Activated CD4-positive, CD25-positive, alpha-beta regulatory T cell treated with anti-CD3 and anti-CD28 coated beads, Interleukin-2, amount 50 U/mL, for 16 hours (primary cell): ENCODE results near the gene MRPL40.

ENCODE experiments used
- DNase-seq: peaks from one replicate; pipeline ENCODE4 v3.0.0-alpha.2; 2020; ENCODE audit warnings: low read depth, low spot score

MRPL40 gene

DNA sequence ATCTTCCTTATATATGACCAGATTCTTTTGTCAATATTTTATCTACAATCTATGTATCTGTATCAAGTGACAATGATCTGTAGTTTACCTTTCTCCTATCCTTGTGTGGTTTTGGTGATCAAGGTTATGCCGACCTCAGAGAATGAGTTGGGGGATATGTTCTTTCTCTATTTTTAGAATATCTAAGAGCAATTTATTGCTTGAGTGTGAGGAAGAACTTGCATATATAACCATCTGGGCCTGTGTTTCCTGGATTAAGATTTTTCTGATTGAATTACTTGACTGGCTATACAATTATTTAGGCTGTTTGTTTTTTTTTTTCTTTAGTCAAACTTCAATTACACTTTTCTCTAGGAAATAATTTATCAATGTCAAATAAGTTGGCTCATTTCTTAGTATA lies 29.2 kb downstream of the MRPL40 start:
- no peak for DNase-seq

DNA sequence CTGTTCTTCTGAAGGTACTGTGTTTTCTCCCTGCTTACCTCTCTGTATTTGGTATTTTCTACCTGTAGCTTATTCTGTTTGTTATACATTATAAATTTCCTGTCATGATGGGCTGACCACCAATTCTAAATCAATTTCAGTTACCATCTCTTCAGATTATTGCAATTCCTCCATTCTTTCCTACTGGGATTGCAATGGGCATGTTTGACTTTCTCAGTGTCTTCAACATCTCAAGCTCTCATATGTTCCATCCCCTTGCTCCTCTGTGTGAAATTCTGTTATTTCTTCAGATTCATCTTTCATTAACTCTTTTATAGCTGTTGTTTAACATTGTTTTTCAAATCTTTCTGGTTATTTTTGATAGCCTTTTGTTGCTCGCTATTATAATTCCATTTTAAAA lies 30.7 kb downstream of the MRPL40 start:
- no peak for DNase-seq

DNA sequence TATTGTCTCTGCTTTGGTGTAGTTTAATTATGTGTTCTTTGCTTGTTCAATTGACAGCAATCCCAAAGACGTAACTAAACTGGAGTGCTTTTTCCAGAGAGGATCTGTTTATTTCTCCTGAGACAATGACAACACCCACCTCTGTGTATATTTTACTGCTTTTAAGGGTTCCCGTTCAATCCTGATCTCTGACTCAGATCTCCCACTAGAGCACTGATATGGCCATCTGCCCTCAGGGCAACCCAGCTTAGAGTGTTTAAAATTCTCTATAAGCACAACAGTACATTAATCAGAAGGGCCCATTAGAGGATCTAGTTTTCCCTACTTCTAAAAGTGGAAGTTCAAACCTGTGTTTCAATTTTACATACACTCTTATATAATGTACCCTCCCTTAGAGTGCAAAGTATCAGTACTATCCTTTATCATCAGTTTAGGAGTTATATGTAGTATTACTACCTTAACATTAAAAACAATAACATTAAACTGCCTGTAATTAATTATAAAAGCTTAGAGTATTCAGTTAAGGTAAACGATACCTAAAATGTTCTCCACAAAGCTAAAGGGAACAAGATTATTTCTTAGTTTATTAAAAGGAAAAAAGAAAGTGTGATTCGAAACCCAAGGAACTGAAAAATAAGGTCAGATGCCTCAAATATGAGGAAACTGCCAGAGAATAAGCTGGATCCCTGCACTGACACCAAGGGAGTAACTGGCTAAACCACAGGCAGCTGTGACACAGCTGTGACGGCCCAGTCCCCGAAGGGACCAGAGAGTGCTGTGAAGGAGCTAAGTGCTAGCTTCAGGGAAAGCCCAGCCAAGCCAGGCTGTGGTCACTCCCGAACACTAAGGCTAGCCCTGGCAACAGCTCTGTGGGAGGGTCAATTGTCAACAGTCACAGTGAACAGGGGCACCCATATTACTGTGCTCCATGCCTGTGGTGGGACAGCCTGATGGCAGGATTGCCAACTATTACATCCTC lies 31.4 kb downstream of the MRPL40 start:
- no peak for DNase-seq

DNA sequence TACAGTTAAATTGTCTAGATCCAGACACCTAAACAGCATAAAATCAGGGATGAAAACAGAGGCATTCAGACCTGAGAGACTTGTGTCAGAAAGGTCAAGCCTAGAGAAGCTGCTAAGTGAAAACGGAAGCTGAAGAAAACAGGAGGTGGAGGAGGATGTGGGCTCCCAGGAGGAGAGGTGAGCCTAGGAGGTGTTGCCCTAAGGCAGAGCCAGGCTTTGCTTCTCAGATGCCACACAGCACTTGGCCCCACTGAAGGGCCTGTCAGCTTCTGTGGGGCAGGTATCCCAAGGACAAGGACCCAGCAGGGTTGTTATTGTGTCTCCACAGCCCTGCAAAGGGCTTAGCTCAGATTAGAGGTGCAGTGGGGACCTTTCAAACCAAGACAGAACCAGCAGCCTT lies 32.2 kb downstream of the MRPL40 start:
- no peak for DNase-seq

DNA sequence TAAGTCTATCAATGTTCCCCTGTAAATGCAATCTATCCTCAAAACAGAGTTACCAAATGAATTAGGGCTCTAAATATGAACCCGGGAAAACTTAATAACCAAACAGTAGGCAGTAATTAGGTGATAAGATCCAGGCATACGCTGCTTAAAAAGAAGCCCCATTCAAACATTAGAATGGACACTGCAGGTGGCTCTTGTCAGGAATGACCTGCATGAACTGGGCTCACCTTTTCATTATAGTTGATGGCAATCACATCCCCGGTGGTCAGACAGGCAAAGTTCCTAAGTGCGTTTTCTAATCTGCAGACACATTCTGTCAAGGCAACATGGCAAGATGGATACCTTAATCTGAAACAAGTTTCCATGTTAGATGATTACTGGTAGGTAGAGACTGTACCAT lies 32.6 kb downstream of the MRPL40 start:
- DNase-seq = no peak

DNA sequence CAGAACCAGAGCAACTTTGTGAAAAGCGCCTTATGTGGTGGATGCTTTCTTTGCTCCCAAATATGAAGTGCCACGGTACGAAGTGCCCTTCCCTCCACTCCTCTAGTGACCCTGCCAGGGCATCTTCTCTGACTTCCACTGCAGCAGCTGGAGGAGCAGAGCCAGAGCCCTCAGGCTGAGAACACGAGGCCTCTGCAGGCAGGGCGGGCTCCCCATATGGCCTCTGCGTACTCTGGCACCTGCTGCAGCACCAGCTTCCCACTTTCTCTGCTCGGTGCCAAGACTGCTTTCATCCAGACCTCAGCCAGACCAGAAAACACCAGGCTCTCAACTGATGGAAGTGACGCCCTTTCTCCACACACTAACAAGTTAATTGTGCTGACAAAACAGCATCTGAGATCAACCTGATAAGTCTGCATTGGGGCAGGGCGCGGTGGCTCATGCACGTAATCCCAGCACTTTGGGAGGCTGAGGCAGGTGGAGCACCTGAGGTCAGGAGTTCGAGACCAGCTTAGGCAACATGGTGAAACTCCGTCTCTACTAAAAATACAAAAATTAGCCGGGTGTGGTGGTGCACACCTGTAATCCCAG lies 33.9 kb downstream of the MRPL40 start:
- no peak for DNase-seq

DNA sequence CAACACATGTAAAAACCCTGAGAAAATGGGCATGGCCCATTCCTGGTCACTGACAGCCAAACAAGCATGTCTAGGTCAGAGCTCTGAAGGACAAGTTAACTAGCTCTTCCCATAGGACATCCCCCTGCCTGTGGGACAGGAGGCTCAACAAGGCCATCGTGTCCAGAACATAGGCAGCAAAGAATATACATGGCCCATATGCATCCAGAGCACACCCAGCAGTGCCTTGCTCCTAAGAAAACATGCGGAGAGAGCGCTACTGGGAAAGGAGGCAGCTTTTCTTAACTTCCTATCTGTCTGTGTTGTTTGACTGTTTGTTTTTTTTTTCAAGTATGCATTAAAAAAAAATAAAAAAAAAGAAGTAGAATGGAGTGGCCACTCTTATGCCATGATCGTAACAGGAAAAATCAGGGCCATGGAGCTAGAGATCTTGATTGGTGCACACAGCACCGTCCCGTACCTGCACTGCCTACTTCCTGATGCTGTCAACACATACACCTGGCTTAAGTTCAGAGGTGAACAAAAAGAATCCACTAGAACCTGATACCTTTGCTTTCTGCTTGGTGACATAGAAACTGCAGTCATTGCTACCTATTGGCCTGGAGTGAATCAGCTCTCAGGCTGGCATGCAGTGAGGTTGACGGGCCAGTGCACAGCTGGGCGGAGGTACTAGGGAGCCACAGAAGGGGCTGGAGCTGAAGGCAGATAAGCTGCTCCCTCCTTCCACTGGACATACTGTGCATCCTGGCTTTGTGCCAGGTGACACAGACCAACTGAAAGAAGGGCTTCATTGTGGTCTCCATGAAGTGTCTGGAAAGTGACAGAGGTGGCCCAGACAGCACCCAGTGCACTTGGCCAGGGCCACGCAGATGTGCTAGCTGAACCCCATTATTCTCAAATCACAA lies 34.8 kb downstream of the MRPL40 start:
- no peak for DNase-seq

DNA sequence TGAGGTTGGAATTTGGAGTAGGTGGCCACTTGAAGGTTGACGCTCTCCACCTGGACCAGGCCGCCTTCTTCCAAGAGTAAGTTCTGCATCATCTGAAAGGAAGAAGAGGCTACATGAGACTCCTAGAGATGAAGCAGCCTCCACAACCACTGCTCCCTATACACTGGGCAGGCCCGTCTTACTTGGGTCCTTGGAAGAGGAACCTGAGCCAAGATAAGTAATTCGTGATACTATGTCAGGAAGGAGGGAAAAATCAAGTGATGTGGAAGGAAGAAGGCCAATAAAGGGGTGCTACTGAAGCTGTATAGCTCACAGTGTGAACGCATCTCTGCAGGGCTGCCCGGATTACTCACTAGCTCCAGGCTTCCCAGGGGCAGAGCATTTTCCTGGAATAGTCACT lies 35.6 kb downstream of the MRPL40 start:
- DNase-seq = no peak

DNA sequence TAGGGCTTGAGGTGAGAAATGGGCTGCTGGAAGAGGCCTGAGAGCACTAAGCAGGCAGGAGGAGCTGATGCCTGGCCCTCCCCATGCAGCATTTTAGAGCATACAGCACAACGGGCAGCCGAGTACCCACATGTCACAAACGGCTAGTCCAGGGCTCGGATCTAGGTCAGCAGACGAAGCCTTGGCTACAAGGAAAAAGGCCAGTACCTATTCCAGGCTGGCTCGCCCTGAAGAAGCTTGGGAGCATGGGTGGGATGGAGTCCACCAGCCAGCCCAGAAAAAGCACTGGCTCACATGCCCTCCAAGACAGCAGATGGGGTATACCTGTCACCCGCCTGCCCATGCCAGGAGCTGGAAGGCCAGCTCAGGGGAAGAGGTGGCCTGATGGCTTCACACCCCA lies 37.1 kb downstream of the MRPL40 start:
- DNase-seq = no peak

DNA sequence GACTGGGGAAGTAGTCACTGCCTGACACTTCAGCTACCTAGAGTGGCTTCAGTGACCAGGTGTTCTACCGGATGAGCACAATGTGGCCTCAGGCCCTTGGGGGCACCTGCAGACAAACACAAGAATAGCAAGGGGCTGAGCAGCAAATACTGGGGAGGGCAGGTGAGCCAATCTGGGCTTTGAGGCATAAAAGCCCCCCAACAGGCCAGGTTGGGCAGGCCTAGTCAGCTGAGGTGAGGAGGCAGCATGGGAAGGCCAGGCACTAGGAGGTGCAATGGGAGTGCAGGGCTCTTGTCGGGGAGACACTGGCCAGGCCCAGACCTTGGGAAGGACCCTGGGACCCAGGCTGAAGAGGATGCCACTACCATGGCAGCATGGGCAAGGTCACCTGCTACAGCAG lies 37.7 kb downstream of the MRPL40 start:
- DNase-seq = no peak

DNA sequence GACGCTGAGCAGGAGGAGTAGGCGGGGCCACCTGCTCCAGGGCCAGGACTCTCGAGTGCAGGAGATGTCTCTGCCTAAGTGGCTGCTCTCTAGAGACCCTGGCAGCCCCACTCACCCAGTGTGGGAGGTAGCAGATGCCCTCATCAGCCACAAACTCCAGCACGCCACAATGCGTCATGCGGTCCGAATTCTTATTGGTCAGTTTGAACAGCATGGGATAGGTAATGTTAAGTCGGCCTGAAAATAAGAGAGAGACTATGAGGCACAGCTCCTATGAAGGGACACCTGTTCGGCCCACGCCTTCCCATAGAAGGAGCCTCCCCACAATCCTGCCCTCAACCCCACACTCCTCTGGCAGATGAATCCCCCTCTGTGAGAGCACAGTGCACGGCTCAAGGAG lies 39.2 kb downstream of the MRPL40 start:
- no peak for DNase-seq

DNA sequence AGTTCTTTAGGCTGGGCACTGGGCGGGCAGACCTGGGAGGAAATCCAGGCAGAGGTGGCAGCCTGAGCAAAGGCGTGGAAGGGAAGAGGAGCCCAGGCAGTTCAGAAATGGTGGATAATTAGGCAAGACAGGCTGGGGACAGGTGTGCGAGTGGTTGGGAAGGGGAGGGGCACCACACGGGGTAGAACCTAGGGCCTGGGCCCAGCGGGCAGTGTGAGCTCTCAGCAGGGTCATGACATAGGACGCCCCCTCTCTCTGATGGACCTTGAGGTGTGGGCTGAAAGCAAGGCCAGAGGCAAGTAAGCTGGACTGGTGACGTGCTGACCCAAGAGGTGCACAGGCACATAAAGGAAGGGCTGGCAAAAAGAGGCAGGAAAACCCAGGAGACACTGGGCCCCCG lies 39.9 kb downstream of the MRPL40 start:
- DNase-seq = no peak

DNA sequence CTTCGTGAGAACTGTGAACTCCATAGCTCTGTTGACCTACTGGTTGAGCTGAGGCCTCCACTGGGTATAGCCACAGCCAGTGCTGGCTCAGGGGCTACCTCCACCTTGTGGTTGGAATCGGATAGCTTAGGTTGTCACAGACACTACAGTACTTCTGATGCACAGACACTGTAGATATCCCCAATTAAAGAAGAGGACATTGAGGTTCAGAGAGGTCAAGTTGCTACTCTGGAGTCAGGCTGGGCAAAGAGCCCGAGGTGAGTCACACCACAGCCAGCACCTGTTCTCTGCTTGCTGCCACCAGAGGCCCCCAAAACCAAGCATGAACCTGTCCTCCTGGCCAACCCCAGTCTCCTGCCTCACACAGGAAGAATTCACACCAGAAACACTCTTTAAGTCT lies 41.2 kb downstream of the MRPL40 start:
- no peak for DNase-seq

DNA sequence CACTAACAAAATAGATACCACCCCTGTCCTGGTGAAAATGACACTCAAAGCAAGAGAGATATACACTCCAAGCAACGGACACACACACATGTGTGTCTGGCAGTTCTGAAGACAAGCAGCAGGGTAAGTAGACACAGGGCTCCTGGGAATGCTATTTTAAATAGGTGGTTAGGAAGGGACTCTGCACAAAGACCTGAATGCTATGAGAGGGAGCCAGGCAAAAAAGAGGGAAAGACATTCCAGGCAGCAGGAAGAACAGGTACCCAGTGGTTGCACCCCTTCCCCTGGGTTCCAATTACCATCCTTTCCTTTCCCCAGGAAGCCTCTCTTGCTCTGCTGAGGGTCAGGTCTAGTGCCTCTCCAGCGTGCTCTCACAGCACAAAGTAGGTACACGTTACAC lies 43.7 kb downstream of the MRPL40 start:
- DNase-seq = no peak

DNA sequence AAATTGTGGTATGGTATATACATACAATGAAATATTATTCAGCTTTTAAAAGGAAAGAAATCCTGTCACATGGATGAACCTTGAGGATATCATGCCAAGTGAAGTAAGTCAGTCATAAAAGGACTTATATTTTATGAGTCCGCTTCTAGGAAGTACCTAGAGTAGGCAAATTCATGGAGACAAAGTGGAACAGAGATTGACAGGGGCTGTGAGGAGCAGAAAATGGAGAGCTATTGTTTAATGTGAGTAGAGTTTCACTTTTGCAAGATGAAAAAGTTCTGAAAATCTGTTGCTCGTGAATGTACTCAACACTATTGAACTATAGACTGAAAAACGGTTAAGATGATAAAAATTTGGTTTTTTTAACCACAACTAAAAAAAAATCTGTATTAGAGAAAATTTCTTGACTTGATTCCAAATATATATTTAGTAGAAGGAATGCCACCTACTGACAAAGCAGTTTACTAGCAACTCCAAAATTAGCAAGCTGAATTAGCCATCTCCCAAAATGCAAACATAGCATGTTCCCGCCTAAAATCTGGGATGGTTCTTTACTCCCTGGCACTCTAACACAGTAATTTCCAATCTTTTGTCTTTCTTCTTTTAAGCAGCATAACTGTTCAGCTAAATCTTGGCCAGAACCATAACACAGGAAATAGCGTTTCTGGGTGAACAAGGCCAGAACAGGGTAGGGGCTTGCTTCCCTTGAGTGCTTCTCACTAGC lies 45.1 kb downstream of the MRPL40 start:
- DNase-seq = no peak

DNA sequence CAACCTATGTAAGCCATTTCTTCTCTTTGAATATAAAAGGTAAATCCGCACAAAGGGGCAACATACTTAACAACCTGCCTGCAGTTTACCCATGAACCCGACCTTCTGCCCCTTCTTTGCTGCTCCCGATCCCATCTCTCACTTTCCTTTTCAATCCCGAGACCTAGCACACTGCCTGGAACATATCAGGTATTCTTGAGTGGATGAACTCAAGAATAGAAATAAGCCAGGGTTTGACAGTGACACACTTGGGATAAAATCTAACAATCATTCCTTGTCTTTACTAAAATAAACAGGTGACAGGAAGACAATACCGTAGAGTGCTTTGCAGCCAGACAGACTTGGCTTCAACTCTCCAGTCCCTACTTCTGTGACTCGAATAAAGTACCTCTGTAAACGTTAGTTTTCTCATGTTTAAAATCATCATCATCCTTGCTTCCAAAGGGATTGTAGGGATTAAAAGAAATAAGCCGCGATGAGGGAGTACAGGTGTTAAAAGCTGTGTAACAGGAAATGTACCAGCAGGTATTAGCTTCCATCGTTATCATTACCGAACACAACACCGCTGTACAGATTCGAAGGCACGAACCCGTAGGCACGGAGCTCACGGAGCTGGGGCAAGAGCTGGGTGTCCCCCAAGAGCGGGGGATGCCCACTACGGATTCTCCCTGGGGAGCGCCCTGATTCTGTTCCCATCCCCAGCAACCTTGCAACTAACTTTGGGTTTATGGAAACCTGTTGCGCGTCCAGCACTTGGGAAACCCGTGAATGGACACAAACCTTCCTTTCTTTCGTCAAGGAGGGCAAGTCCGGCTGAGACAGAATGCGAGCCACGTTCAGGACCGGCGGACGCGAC lies 45.9 kb downstream of the MRPL40 start:
- no peak for DNase-seq

DNA sequence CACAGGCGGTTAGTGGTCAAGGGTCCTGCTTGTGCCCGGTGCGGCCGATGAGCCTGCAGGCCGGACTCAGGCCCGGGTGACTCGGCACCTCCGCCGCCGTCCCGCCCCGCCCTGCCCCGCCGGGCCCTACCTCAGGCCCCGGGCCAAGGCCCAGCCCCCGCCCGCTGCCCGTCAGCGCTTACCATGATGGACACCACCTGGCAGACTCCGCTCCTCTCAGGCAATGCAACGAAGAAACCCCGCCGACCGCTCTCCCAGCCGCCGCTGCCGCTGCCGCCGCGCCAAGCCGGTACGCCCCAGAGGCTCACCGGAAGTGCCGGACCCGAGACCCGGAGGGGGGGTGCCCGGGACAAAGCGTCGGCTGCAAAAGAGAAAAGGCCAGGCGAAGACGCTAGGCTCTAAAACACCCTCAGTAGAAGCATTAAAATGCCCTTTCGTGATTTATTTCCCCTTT lies 46.6 kb downstream of the MRPL40 start, which contains the start of gene UFD1:
Gene UFD1 (minus strand): TSS at position 293 of the 454 bp plus-strand sequence. CDS start 108 bp downstream, at position 185.
- DNase-seq = peak; percentile 56

DNA sequence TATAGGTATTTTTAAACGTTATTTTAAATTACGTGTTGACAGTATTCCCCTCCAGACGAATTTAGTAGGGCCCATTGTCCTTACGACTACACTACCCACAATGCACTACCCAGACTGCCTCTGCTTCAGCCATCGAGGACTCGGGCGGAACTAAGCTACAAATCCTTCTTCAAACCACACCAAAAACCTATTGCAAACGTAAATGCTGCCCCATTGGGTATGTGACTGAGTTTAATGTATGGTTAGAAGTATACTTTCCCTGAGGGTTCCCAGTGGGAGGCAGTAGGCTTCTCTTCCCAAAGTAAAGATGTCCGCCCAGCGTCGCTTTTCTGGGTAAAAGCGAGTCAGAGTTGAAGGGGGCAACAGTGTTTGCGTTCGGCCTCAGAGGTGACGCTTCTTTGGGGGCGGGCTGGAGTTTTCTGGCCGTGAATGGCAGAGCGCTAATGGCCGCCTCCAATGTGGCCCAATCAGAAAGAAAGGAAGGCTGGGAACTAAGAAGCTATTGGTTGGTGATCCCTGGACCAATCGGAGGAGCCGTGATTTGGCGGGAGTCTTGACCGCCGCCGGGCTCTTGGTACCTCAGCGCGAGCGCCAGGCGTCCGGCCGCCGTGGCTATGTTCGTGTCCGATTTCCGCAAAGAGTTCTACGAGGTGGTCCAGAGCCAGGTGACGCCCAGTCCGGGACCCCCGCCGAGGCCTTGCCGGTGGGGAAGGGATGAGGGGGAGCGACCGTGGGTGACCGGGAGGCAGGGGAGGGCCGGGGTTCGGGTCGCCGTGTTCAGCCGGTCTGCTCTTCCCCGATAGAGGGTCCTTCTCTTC lies 47.2 kb downstream of the MRPL40 start, which contains the start of gene CDC45:
Gene CDC45 (plus strand): TSS at position 566 of the 818 bp plus-strand sequence. CDS start 49 bp downstream, at position 615.
- peak; percentile 92 for DNase-seq

DNA sequence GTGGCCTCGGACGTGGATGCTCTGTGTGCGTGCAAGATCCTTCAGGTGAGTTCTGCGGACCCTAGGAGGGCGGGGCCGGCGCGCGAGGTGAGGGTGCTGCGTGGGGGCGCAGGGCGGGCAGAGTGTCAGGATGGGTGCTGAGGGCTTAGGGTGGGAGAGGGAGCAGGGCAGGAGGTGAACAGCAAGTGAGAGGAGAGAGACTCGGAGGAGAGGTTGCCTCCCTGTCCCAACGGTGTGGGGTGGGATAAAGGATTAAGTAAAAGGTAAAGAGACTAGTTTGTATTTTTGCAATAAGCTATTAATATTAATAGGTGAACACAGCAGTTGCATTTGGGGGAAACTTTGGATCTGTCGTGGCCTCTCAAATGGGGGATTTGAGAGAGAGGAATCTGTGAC lies 47.8 kb downstream of the MRPL40 start:
- no peak for DNase-seq
